H9 (cell line): ENCODE results near the gene ZMAT3. TPM values are rescaled to one million over a fixed set of nuclear protein-coding genes. Genes with fewer than 3 reads are reported as not detected.

Source experiments
- DNase-seq: peaks from one replicate; pipeline ENCODE4 v3.0.0-alpha.2; 2017
- H2AFZ ChIP-seq: one replicate; pipeline ENCODE4 v1.6.1; 2013; ENCODE audit warnings: mild to moderate bottlenecking, low read length, control low read depth, moderate library complexity
- H2AK5ac ChIP-seq: 2 replicates; pipeline ENCODE4 v1.6.1; 2013; ENCODE audit warnings: low read length, control low read depth, mixed read lengths; ENCODE audit not compliant: insufficient read length
- H2BK120ac ChIP-seq: one replicate; pipeline ENCODE4 v1.6.1; 2013; ENCODE audit warnings: low read depth, mild to moderate bottlenecking, low read length, control low read depth, inconsistent platforms; ENCODE audit not compliant: poor library complexity, severe bottlenecking
- H2BK12ac ChIP-seq: 2 replicates; pipeline ENCODE4 v1.6.1; 2013; ENCODE audit warnings: low read length, control low read depth, mixed read lengths, low read depth; ENCODE audit not compliant: insufficient read length
- H2BK15ac ChIP-seq: 2 replicates; pipeline ENCODE4 v1.6.1; 2013; ENCODE audit warnings: low read depth, low read length, control low read depth
- H2BK20ac ChIP-seq: one replicate; pipeline ENCODE4 v1.6.1; 2013; ENCODE audit warnings: low read depth, mild to moderate bottlenecking, low read length, control low read depth, inconsistent platforms; ENCODE audit not compliant: poor library complexity, severe bottlenecking
- H2BK5ac ChIP-seq: 2 replicates; pipeline ENCODE4 v1.6.1; 2013; ENCODE audit warnings: low read length, control low read depth, mixed read lengths; ENCODE audit not compliant: insufficient read length
- H3K14ac ChIP-seq: 2 replicates; pipeline ENCODE4 v1.6.1; 2013; ENCODE audit warnings: low read length, control low read depth; ENCODE audit not compliant: insufficient read depth
- H3K18ac ChIP-seq: 2 replicates; pipeline ENCODE4 v1.6.1; 2013; ENCODE audit warnings: low read depth, mild to moderate bottlenecking, mixed read lengths, low read length, control low read depth; ENCODE audit not compliant: insufficient read length
- H3K23ac ChIP-seq: 2 replicates; pipeline ENCODE4 v1.6.1; 2013; ENCODE audit warnings: low read length, control low read depth, mixed read lengths, low read depth; ENCODE audit not compliant: insufficient read length
- H3K23me2 ChIP-seq: 2 replicates; pipeline ENCODE4 v1.6.1; 2013; ENCODE audit warnings: low read depth, mild to moderate bottlenecking, mixed read lengths, low read length, control low read depth; ENCODE audit not compliant: insufficient read length, poor library complexity, severe bottlenecking
- H3K27ac ChIP-seq: 2 replicates; pipeline ENCODE4 v1.5.1; 2013; ENCODE audit warnings: low read length, control low read depth, mixed read lengths, low read depth; ENCODE audit not compliant: insufficient read length
- H3K27me3 ChIP-seq: 2 replicates; pipeline ENCODE4 v1.6.1; 2013; ENCODE audit warnings: low read length, control low read depth, inconsistent platforms; ENCODE audit not compliant: insufficient read depth
- H3K4ac ChIP-seq: 2 replicates; pipeline ENCODE4 v1.6.1; 2013; ENCODE audit warnings: low read depth, mild to moderate bottlenecking, control low read depth, inconsistent platforms, low read length, moderate library complexity
- H3K4me1 ChIP-seq: 2 replicates; pipeline ENCODE4 v1.6.1; 2013; ENCODE audit warnings: low read length, control low read depth, inconsistent platforms; ENCODE audit not compliant: insufficient read depth
- H3K4me2 ChIP-seq: 2 replicates; pipeline ENCODE4 v1.6.1; 2013; ENCODE audit warnings: low read length, control low read depth, mixed read lengths; ENCODE audit not compliant: insufficient read length, insufficient read depth
- H3K56ac ChIP-seq: 2 replicates; pipeline ENCODE4 v1.6.1; 2013; ENCODE audit warnings: low read depth, mild to moderate bottlenecking, mixed read lengths, low read length, control low read depth; ENCODE audit not compliant: insufficient read length
- H3K79me1 ChIP-seq: 2 replicates; pipeline ENCODE4 v1.6.1; 2013; ENCODE audit warnings: low read depth, mild to moderate bottlenecking, moderate library complexity, low read length, control low read depth, inconsistent platforms; ENCODE audit not compliant: insufficient read depth, poor library complexity, severe bottlenecking
- H3K79me2 ChIP-seq: 2 replicates; pipeline ENCODE4 v1.6.1; 2013; ENCODE audit warnings: low read length, control low read depth, inconsistent platforms; ENCODE audit not compliant: insufficient read depth
- H3K9ac ChIP-seq: 2 replicates; pipeline ENCODE4 v1.6.1; 2013; ENCODE audit warnings: low read length, control low read depth, mixed read lengths; ENCODE audit not compliant: insufficient read length; ENCODE audit errors: extremely low read depth
- H3K9me3 ChIP-seq: one replicate; pipeline ENCODE4 v1.6.1; 2013; ENCODE audit warnings: low read depth, low read length, inconsistent platforms; ENCODE audit not compliant: control insufficient read depth
- H3T11ph ChIP-seq: one replicate; pipeline ENCODE4 v1.6.1; 2013; ENCODE audit warnings: mild to moderate bottlenecking, low read length, control low read depth, inconsistent platforms
- H4K20me1 ChIP-seq: one replicate; pipeline ENCODE4 v1.6.1; 2013; ENCODE audit not compliant: control insufficient read depth, insufficient read length, insufficient read depth
- H4K5ac ChIP-seq: 2 replicates; pipeline ENCODE4 v1.6.1; 2013; ENCODE audit warnings: low read depth, mild to moderate bottlenecking, mixed read lengths, low read length, control low read depth; ENCODE audit not compliant: insufficient read length
- H4K8ac ChIP-seq: replicated peaks from 2 replicates; pipeline ENCODE4 v1.6.1; 2013; ENCODE audit warnings: low read length, control low read depth, mixed read lengths, low read depth; ENCODE audit not compliant: insufficient read length
- H4K91ac ChIP-seq: 2 replicates; pipeline ENCODE4 v1.6.1; 2013; ENCODE audit warnings: low read depth, mild to moderate bottlenecking, moderate library complexity, mixed read lengths, low read length, control low read depth; ENCODE audit not compliant: insufficient read length
- H3K27ac Mint-ChIP-seq, 3 experiments: 2 replicates in 2 of 3; 3 replicates in 1 of 3; pipeline ENCODE4 v1.8.0; 2020 to 2021; ENCODE audit warnings: mixed read lengths in 3 of 3, mild to moderate bottlenecking in 1 of 3, moderate library complexity in 1 of 3
- H3K27me3 Mint-ChIP-seq: 2 replicates; pipeline ENCODE4 v1.8.0; 2021; ENCODE audit warnings: low read depth, mild to moderate bottlenecking, moderate library complexity, mixed read lengths
- H3K36me3 Mint-ChIP-seq, 3 experiments: 2 replicates in 2 of 3; 3 replicates in 1 of 3; pipeline ENCODE4 v1.8.0; 2020 to 2021; ENCODE audit warnings: low read depth in 3 of 3, mixed read lengths in 3 of 3; ENCODE audit not compliant: insufficient read depth in 1 of 3
- H3K4me1 Mint-ChIP-seq, 2 experiments: 2 replicates each; pipeline ENCODE4 v1.8.0; 2020; ENCODE audit warnings: mixed read lengths in 2 of 2
- H3K4me3 Mint-ChIP-seq, 2 experiments: 2 replicates in 1 of 2; 3 replicates in 1 of 2; pipeline ENCODE4 v1.8.0; 2020 to 2021; ENCODE audit warnings: mild to moderate bottlenecking in 2 of 2, mixed read lengths in 2 of 2, moderate library complexity in 1 of 2
- H3K9me3 Mint-ChIP-seq, 2 experiments: 2 replicates in 1 of 2; 3 replicates in 1 of 2; pipeline ENCODE4 v1.8.0; 2020; ENCODE audit warnings: mild to moderate bottlenecking in 2 of 2, mixed read lengths in 2 of 2, moderate library complexity in 1 of 2
- CTCF ChIP-seq: fragments of 200-600 bp; sonication (generic); conservative IDR thresholded peaks from 3 replicates; pipeline ENCODE4 v1.8.0; 2021; ENCODE audit warnings: antibody characterized with exemption, mild to moderate bottlenecking
- WGBS: extraction: QIAGEN DNeasy Blood & Tissue Kit; methylation state at CpG from one replicate; pipeline ENCODE4 v1.1.7; 2013; ENCODE audit warnings: missing lambda C conversion rate, low lambda C conversion rate, mixed read lengths; ENCODE audit not compliant: insufficient read length; ENCODE audit errors: extremely low coverage; 5-methylcytosine and 5-hydroxymethylcytosine counted together
- total RNA-seq: library from RNA; stranded (reverse); gene quantifications from 2 replicates; pipeline ENCODE4 v1.2.1, GENCODE V29; 2021

The ZMAT3 gene
- total RNA-seq, 1 experiment from 2014 or later = 9.4 TPM

- Histone ChIP-seq H4K5ac (no peak overlapping the region), H2AK5ac (no peak overlapping the region), H3K4me1 (no peaks in the 10 kb centered on the region), H3K14ac (no peak overlapping the region), H3K9ac (no peak overlapping the region), H3T11ph (no peak overlapping the region), H3K4me2 (no peak overlapping the region), H3K9me3 (no peaks in the 10 kb centered on the region), H3K27ac (no peak overlapping the region), H2BK12ac (no peak overlapping the region), H3K79me2 (no peaks in the 10 kb centered on the region), H2BK20ac (no peak overlapping the region), H3K4ac (no peak overlapping the region), H4K91ac (no peak overlapping the region), H3K79me1 (no peaks in the 10 kb centered on the region), H2BK15ac (no peak overlapping the region), H2BK5ac (no peak overlapping the region), H3K27me3 (no peaks in the 10 kb centered on the region), H2AFZ (no peak overlapping the region), H2BK120ac (no peak overlapping the region), H3K23me2 (no peaks in the 10 kb centered on the region), H3K56ac (no peak overlapping the region), H3K23ac (no peak overlapping the region), H4K8ac (no peak overlapping the region), H3K18ac (no peak overlapping the region), H4K20me1 (no peaks in the 10 kb centered on the region)
- H3K27ac Mint-ChIP-seq = no peak overlapping the region
- H3K9me3 Mint-ChIP-seq = peaks cover 10 to 11% of the 10 kb centered on the region in 2 experiments
- no peak for DNase-seq
- H3K4me3 Mint-ChIP-seq = no peak overlapping the region
- no peaks in the 10 kb centered on the region for H3K27me3 Mint-ChIP-seq
- peaks cover 0 to 7% of the 10 kb centered on the region in 2 experiments; a peak in 1 of 4 replicates for H3K4me1 Mint-ChIP-seq
- WGBS = no CpG with 5 or more reads among the region's 9 CpGs
- no peak for TF ChIP-seq CTCF
- peaks cover 6 to 10% (median 9%) of the 10 kb centered on the region in 3 experiments for H3K36me3 Mint-ChIP-seq
Observed at GRCh38 chr3:179016979-179017670, 54.5 kb downstream of the ZMAT3 start.
